Thymus (tissue), 11 donors: Measurements from ENCODE around the gene MFF. TPM values are rescaled to one million over a fixed set of nuclear protein-coding genes. Genes with fewer than 3 reads are reported as not detected.

ENCODE experiments used
- DNase-seq, 9 donors: peaks; one replicate each; pipeline ENCODE4 v3.0.0-alpha.2; 2013; ENCODE audit warnings: low spot score in 9 of 9, low read depth in 6 of 9, missing footprints in 1 of 9
- H3K27ac ChIP-seq, 2 donors: one replicate each; pipeline ENCODE4 v1.5.1; 2013; ENCODE audit warnings: control low read depth in 1 of 2, low read depth in 1 of 2, low read length in 1 of 2, mild to moderate bottlenecking in 1 of 2, moderate library complexity in 1 of 2
- H3K27me3 ChIP-seq, 2 donors: one replicate each; pipeline ENCODE4 v1.5.1; 2013; ENCODE audit warnings: low read length in 1 of 2; ENCODE audit not compliant: control insufficient read depth in 2 of 2, insufficient read depth in 1 of 2
- H3K36me3 ChIP-seq, 2 donors: one replicate each; pipeline ENCODE4 v1.5.1; 2013; ENCODE audit warnings: low read length in 1 of 2, mild to moderate bottlenecking in 1 of 2, moderate library complexity in 1 of 2; ENCODE audit not compliant: control insufficient read depth in 2 of 2, insufficient read depth in 2 of 2
- H3K4me1 ChIP-seq, 2 donors: one replicate each; pipeline ENCODE4 v1.5.1; 2013; ENCODE audit warnings: low read length in 2 of 2; ENCODE audit not compliant: control insufficient read depth in 2 of 2, insufficient read depth in 2 of 2
- H3K4me3 ChIP-seq, 2 donors: one replicate each; pipeline ENCODE4 v1.5.1; 2013; ENCODE audit warnings: low read length in 2 of 2, control low read depth in 1 of 2, mild to moderate bottlenecking in 1 of 2
- H3K9me3 ChIP-seq, 2 donors: one replicate each; pipeline ENCODE4 v1.5.1; 2013; ENCODE audit warnings: low read length in 1 of 2, mild to moderate bottlenecking in 1 of 2; ENCODE audit not compliant: control insufficient read depth in 2 of 2, insufficient read depth in 1 of 2
- WGBS: extraction: QIAGEN DNeasy Blood & Tissue Kit; methylation state at CpG from one replicate; pipeline ENCODE4 v1.1.7; 2013; 5-methylcytosine and 5-hydroxymethylcytosine counted together
- polyA plus RNA-seq: library from polyadenylated mRNA; stranded (reverse); fragments of 200-250 nt; gene quantifications from one replicate; pipeline ENCODE4 v1.2.3, GENCODE V29; 2013
- total RNA-seq: library from RNA; stranded (reverse); fragments of 120-200 nt; gene quantifications from one replicate; pipeline ENCODE4 v1.2.4, GENCODE V29; 2013
- donor health status: healthy.

MFF gene
- total and polyA plus RNA-seq, 2 donors: 92.5 to 118 TPM

GRCh38 chr2:227322530-227323205, 2.4 kb upstream of the MFF start:
- Histone ChIP-seq H3K27me3 (no peaks in the 10 kb centered on the region), H3K27ac (no peak overlapping the region), H3K4me1 (peaks cover 12 to 13% of the 10 kb centered on the region in 2 donors), H3K4me3 (no peak overlapping the region), H3K36me3 (no peaks in the 10 kb centered on the region), H3K9me3 (peaks cover 0 to 5% of the 10 kb centered on the region in 2 donors)
- WGBS: 96% methylated on average over 5 of the region's 5 CpGs
- DNase-seq: no peak

GRCh38 chr2:227323818-227324217, 1.2 kb upstream of the MFF start:
- Histone ChIP-seq H3K4me3 (no peak overlapping the region), H3K27me3 (no peaks in the 10 kb centered on the region), H3K9me3 (peaks cover 0 to 5% of the 10 kb centered on the region in 2 donors), H3K27ac (no peak overlapping the region), H3K4me1 (peaks cover 12 to 13% of the 10 kb centered on the region in 2 donors), H3K36me3 (no peaks in the 10 kb centered on the region)
- WGBS: 89% methylated on average over 4 of the region's 4 CpGs
- DNase-seq: no peak

- peak overlapping the region; percentile 88 to 90 for H3K4me3 ChIP-seq
Measured at GRCh38 chr2:227324642-227324994, 433 bp upstream of the MFF start.

GRCh38 chr2:227325839-227326195, 766 bp downstream of the MFF start:
- Histone ChIP-seq H3K9me3 (peaks cover 0 to 5% of the 10 kb centered on the region in 2 donors), H3K27ac (peak overlapping the region in 1 of 2 donors; percentile 72), H3K27me3 (no peaks in the 10 kb centered on the region), H3K36me3 (peaks cover 0 to 5% of the 10 kb centered on the region in 2 donors), H3K4me1 (peaks cover 12 to 13% of the 10 kb centered on the region in 2 donors), H3K4me3 (peak overlapping the region; percentile 88 to 90)
- DNase-seq: peak in 3 of 9 donors; percentile 9 to 29 (median 27)
- WGBS: under 1% methylated on average over 13 of the region's 13 CpGs

More at GRCh38 chr2:227324642-227324994, 433 bp upstream of the MFF start:
- H3K4me1 ChIP-seq: peaks cover 12 to 13% of the 10 kb centered on the region in 2 donors
- no peaks in the 10 kb centered on the region for H3K27me3 ChIP-seq
- DNase-seq: peak in 1 of 9 donors; percentile 19
- peaks cover 0 to 5% of the 10 kb centered on the region in 2 donors for H3K9me3 ChIP-seq
- H3K36me3 ChIP-seq: no peaks in the 10 kb centered on the region
- 17% methylated on average over 6 of the region's 6 CpGs for WGBS
- H3K27ac ChIP-seq: peak overlapping the region in 1 of 2 donors; percentile 15

- no peaks in the 10 kb centered on the region for H3K27me3 ChIP-seq
- H3K4me1 ChIP-seq: peaks cover 12 to 13% of the 10 kb centered on the region in 2 donors
- no peak overlapping the region for H3K27ac ChIP-seq
- H3K36me3 ChIP-seq: peaks cover 0 to 9% of the 10 kb centered on the region in 2 donors
- no peak for DNase-seq
- WGBS: 98% methylated on average over 6 of the region's 6 CpGs
- no peak overlapping the region for H3K4me3 ChIP-seq
- peaks cover 0 to 3% of the 10 kb centered on the region in 2 donors for H3K9me3 ChIP-seq
Measured at GRCh38 chr2:227326783-227327182, 1.7 kb downstream of the MFF start.

- Histone ChIP-seq H3K4me1 (no peaks in the 10 kb centered on the region), H3K27me3 (no peaks in the 10 kb centered on the region), H3K36me3 (peaks cover 6 to 40% of the 10 kb centered on the region in 2 donors), H3K4me3 (no peak overlapping the region), H3K27ac (no peak overlapping the region), H3K9me3 (no peaks in the 10 kb centered on the region)
- 93% methylated on average over 1 of the region's 1 CpG for WGBS
- DNase-seq: no peak
Measured at GRCh38 chr2:227335713-227336112, 10.7 kb downstream of the MFF start.

- Histone ChIP-seq H3K27ac (no peak overlapping the region), H3K4me3 (no peak overlapping the region), H3K27me3 (no peaks in the 10 kb centered on the region), H3K36me3 (peaks cover 6 to 37% of the 10 kb centered on the region in 2 donors), H3K9me3 (no peaks in the 10 kb centered on the region), H3K4me1 (no peaks in the 10 kb centered on the region)
- over 99% methylated on average over 2 of the region's 2 CpGs for WGBS
- no peak for DNase-seq
Measured at GRCh38 chr2:227337442-227337841, 12.4 kb downstream of the MFF start.

GRCh38 chr2:227339098-227339599, 14.1 kb downstream of the MFF start:
- Histone ChIP-seq H3K36me3 (peaks cover 6 to 32% of the 10 kb centered on the region in 2 donors), H3K9me3 (no peaks in the 10 kb centered on the region), H3K4me1 (no peaks in the 10 kb centered on the region), H3K27me3 (no peaks in the 10 kb centered on the region), H3K27ac (no peak overlapping the region), H3K4me3 (no peak overlapping the region)
- DNase-seq: no peak
- WGBS: 96% methylated on average over 2 of the region's 2 CpGs

GRCh38 chr2:227340106-227340505, 15.1 kb downstream of the MFF start:
- peaks cover 6 to 29% of the 10 kb centered on the region in 2 donors for H3K36me3 ChIP-seq
- no peak for DNase-seq
- H3K27me3 ChIP-seq: no peaks in the 10 kb centered on the region
- H3K4me3 ChIP-seq: no peak overlapping the region
- no peaks in the 10 kb centered on the region for H3K4me1 ChIP-seq
- WGBS: 82% methylated on average over 6 of the region's 6 CpGs
- H3K9me3 ChIP-seq: no peaks in the 10 kb centered on the region
- no peak overlapping the region for H3K27ac ChIP-seq
